Measurements from ENCODE around the gene TRAPPC11. TPM values are rescaled to one million over a fixed set of nuclear protein-coding genes. Genes with fewer than 3 reads are reported as not detected.

The TRAPPC11 gene
- total and polyA plus RNA-seq, 9 of the 15 experiments (the other 6 are each of a cell fraction or from before 2014, with no cell fraction given) = 11.6 to 49.0 (median 28.7) TPM

GRCh38 chr4:183738961-183739360, 79.9 kb downstream of the TRAPPC11 start (continued):
- no peak for TF ChIP-seq ATF4 (CRISPR knock-in tag; IDR thresholded peaks at IDR 0.05)
- TF ChIP-seq ZNF253 (CRISPR knock-in tag; conservative IDR thresholded peaks at IDR 0.05) = no peak
- TF ChIP-seq MECOM (CRISPR knock-in tag; IDR thresholded peaks at IDR 0.05) = no peak

GRCh38 chr4:183746305-183747229, 87.5 kb downstream of the TRAPPC11 start:
- no peaks in the 10 kb centered on the region for H3K4me1 ChIP-seq (replicated peaks in 1 of 2; ENCODE audit: control insufficient read depth in 2 of 2, insufficient read depth in 2 of 2, low read length in 2 of 2)
- H3K9me1 ChIP-seq (ENCODE audit: control insufficient read depth, insufficient read depth, low read length) = no peaks in the 10 kb centered on the region
- no peak overlapping the region for H3K9ac ChIP-seq (ENCODE audit: insufficient read depth in 1 of 2, low read depth in 2 of 2, low read length in 2 of 2)
- no peaks in the 10 kb centered on the region for H3K36me3 ChIP-seq (ENCODE audit: control insufficient read depth, insufficient read depth, low read length)
- TF ChIP-seq, protein P1, sequence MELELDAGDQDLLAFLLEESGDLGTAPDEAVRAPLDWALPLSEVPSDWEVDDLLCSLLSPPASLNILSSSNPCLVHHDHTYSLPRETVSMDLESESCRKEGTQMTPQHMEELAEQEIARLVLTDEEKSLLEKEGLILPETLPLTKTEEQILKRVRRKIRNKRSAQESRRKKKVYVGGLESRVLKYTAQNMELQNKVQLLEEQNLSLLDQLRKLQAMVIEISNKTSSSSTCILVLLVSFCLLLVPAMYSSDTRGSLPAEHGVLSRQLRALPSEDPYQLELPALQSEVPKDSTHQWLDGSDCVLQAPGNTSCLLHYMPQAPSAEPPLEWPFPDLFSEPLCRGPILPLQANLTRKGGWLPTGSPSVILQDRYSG (tag; conservative IDR thresholded peaks at IDR 0.05; ENCODE audit: low read depth) = no peak
- TF ChIP-seq ZNF57 (CRISPR knock-in tag; IDR thresholded peaks at IDR 0.05) = no peak
- TF ChIP-seq, protein P2, sequence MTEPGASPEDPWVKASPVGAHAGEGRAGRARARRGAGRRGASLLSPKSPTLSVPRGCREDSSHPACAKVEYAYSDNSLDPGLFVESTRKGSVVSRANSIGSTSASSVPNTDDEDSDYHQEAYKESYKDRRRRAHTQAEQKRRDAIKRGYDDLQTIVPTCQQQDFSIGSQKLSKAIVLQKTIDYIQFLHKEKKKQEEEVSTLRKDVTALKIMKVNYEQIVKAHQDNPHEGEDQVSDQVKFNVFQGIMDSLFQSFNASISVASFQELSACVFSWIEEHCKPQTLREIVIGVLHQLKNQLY (CRISPR knock-in tag; conservative IDR thresholded peaks at IDR 0.05) = no peak
- TF ChIP-seq MIER1 (IDR thresholded peaks at IDR 0.05; ENCODE audit: low read depth) = no peak
- no peak for TF ChIP-seq ZNF644 (tag; IDR thresholded peaks at IDR 0.05; ENCODE audit: low read depth)
- TF ChIP-seq GTF2F1 (IDR thresholded peaks at IDR 0.05; ENCODE audit: low read depth, low read length) = no peak
- TF ChIP-seq NR2F6 (CRISPR knock-in tag; IDR thresholded peaks at IDR 0.05) = no peak
- TF ChIP-seq PTBP1 (IDR thresholded peaks at IDR 0.05; ENCODE audit: low read depth, low read length) = no peak
- no peak for TF ChIP-seq PCBP1 (IDR thresholded peaks at IDR 0.05; ENCODE audit: low read depth, low read length, poor library complexity, severe bottlenecking)
- in situ Hi-C loops (cut with MboI) (loop anchor here (5.0 kb wide), 1 partner anchor 74 kb away; no protein-coding TSS in a partner anchor), intact Hi-C loops (cut with micrococcal nuclease) (no loop called here)
- DNase-seq (ENCODE audit: extremely low read depth in 1 of 4, low spot score in 3 of 4) (no peak), FAIRE-seq (no peak), ATAC-seq (no peak)
- no peak overlapping the region for H3K27ac ChIP-seq (ENCODE audit: extremely low read depth, low read depth, low read length)
- no peak overlapping the region for H2AFZ ChIP-seq (ENCODE audit: low read depth, low read length)
- ChIA-PET CTCF (ENCODE audit: low intra/inter-chr PET ratio) (no interaction called here), POLR2A (no interaction called here)
- no TSS peak for BruUV-seq (replicated peaks)
- no peak overlapping the region for H3K4me3 ChIP-seq
- H3K4me2 ChIP-seq (ENCODE audit: insufficient read depth, low read length) = no peak overlapping the region
- peaks cover 12 to 13% of the 10 kb centered on the region in 2 experiments for H3K27me3 ChIP-seq (ENCODE audit: control insufficient read depth in 2 of 2, insufficient read depth in 2 of 2, low read length in 2 of 2)
- WGBS (ENCODE audit: insufficient coverage, low coverage, missing lambda C conversion rate) = 10% methylated on average over 29 of the region's 48 CpGs
- peaks cover 2% of the 10 kb centered on the region; the same call in 1 of the 2 replicates for H3K9me3 ChIP-seq (replicated peaks; ENCODE audit: control insufficient read depth, insufficient read depth, low read depth, low read length)
- no peaks in the 10 kb centered on the region for H3K79me2 ChIP-seq (ENCODE audit: control insufficient read depth, insufficient read depth, low read length)
- no peaks in the 10 kb centered on the region for H4K20me1 ChIP-seq (replicated peaks; ENCODE audit: control insufficient read depth, insufficient read depth, low read length)
